CD4-positive, alpha-beta T cell treated with Interleukin-15 for 4 hours (primary cell): Measurements from ENCODE around the gene STK10.

Source experiments
- DNase-seq: peaks from one replicate; pipeline ENCODE4 v3.0.0-alpha.2; 2020; ENCODE audit warnings: low spot score

The STK10 gene

GRCh38 chr5:172106511-172107356 lies 81.3 kb downstream of the STK10 start:
- peak; percentile 61 for DNase-seq

- DNase-seq: no peak
Measured at GRCh38 chr5:172105811-172106210, 82.2 kb downstream of the STK10 start.

GRCh38 chr5:172104801-172105701 lies 83.0 kb downstream of the STK10 start:
- DNase-seq: no peak

GRCh38 chr5:172104021-172104420 lies 84.0 kb downstream of the STK10 start:
- no peak for DNase-seq

- DNase-seq: peak; percentile 35
Measured at GRCh38 chr5:172102913-172103626, 85.0 kb downstream of the STK10 start.

GRCh38 chr5:172102218-172102870 lies 85.7 kb downstream of the STK10 start:
- DNase-seq: no peak

GRCh38 chr5:172101547-172102217 lies 86.3 kb downstream of the STK10 start:
- DNase-seq: no peak

- no peak for DNase-seq
Measured at GRCh38 chr5:172098883-172099282, 89.1 kb downstream of the STK10 start.

- no peak for DNase-seq
Measured at GRCh38 chr5:172098046-172098445, 90.0 kb downstream of the STK10 start.

GRCh38 chr5:172097356-172097755 lies 90.7 kb downstream of the STK10 start:
- no peak for DNase-seq

GRCh38 chr5:172096207-172096940 lies 91.7 kb downstream of the STK10 start:
- no peak for DNase-seq

GRCh38 chr5:172095368-172096206 lies 92.4 kb downstream of the STK10 start:
- DNase-seq: no peak

GRCh38 chr5:172093965-172094364 lies 94.1 kb downstream of the STK10 start:
- no peak for DNase-seq

- DNase-seq: no peak
Measured at GRCh38 chr5:172093559-172093958, 94.5 kb downstream of the STK10 start.

- DNase-seq: no peak
Measured at GRCh38 chr5:172091956-172092732, 95.9 kb downstream of the STK10 start.

GRCh38 chr5:172090976-172091547 lies 97.0 kb downstream of the STK10 start:
- DNase-seq: no peak

GRCh38 chr5:172089298-172090117 lies 98.5 kb downstream of the STK10 start:
- no peak for DNase-seq

GRCh38 chr5:172088801-172089200 lies 99.2 kb downstream of the STK10 start:
- DNase-seq: no peak
